Transverse colon (tissue), 4 donors: ENCODE data around the gene C1orf185. TPM values are rescaled to one million over a fixed set of nuclear protein-coding genes. Genes with fewer than 3 reads are reported as not detected.

Experiments used
- DNase-seq: peaks from one replicate; pipeline ENCODE4 v3.0.0-alpha.2; 2019
- H3K27ac ChIP-seq, 4 donors: fragments of 200-600 bp; sonication (generic); 2 replicates each; pipeline ENCODE4 v1.5.1; 2016 to 2018; ENCODE audit warnings: inconsistent platforms in 4 of 4
- H3K27me3 ChIP-seq: fragments of 200-600 bp; sonication (generic); 2 replicates; pipeline ENCODE4 v1.5.1; 2017; ENCODE audit warnings: inconsistent platforms
- H3K36me3 ChIP-seq, 4 donors: fragments of 200-600 bp; sonication (generic); 2 replicates each; pipeline ENCODE4 v1.5.1; 2017 to 2019; ENCODE audit warnings: inconsistent platforms in 4 of 4
- H3K4me1 ChIP-seq, 4 donors: fragments of 200-600 bp; sonication (generic); 2 replicates each; pipeline ENCODE4 v1.5.1; 2017 to 2020; ENCODE audit warnings: inconsistent platforms in 4 of 4
- H3K4me3 ChIP-seq, 4 donors: fragments of 200-600 bp; sonication (generic); 1 replicate in 1 of 4; 2 replicates in 3 of 4; pipeline versions ENCODE4 v1.5.1 to v1.6.1; 2017 to 2019; ENCODE audit warnings: inconsistent platforms in 4 of 4
- H3K9me3 ChIP-seq, 2 donors: fragments of 200-600 bp; sonication (generic); 2 replicates each; pipeline ENCODE4 v1.5.1; 2017 to 2019; ENCODE audit warnings: inconsistent platforms in 2 of 2
- EP300 ChIP-seq: sonication (generic); formaldehyde crosslinking; IDR thresholded peaks from one replicate; pipeline ENCODE4 v1.6.1; 2017; ENCODE audit warnings: antibody characterized with exemption, low read depth
- POLR2A ChIP-seq: fragments of 450-650 bp; IDR thresholded peaks from one replicate; pipeline ENCODE4 v1.6.1; 2016; ENCODE audit warnings: antibody characterized with exemption, mild to moderate bottlenecking, moderate library complexity
- POLR2AphosphoS5 ChIP-seq, 3 donors: sonication (generic); formaldehyde crosslinking; IDR thresholded peaks; one replicate each; pipeline ENCODE4 v1.6.1; 2016; ENCODE audit warnings: antibody characterized with exemption in 3 of 3
- WGBS, 2 donors: methylation state at CpG; one replicate each; pipeline ENCODE4 v1.1.5; 2018; ENCODE audit warnings: low coverage in 1 of 2; 5-methylcytosine and 5-hydroxymethylcytosine counted together
- in situ Hi-C, 4 donors: fragments of 200-750 bp; cut with MboI; loops; one replicate each; pipeline versions ENCODE4 v1.15.0 to v1.15.1; 2017; ENCODE audit warnings: low sequenced_read_pairs in 3 of 4, low pct_ligation_motif_present in 1 of 4, low pct_unique_long_range_greater_than_20kb in 1 of 4
- intact Hi-C: fragments of 100-400 bp; cut with DNase I; formaldehyde crosslinking; loops from one replicate; pipeline ENCODE4 v1.15.1; 2023; ENCODE audit warnings: low total_unique reads
- total RNA-seq, 4 donors: library from RNA; depleted of rRNA; stranded (reverse); fragments of >200 nt; gene quantifications; one replicate each; pipeline ENCODE4 v1.1.0, GENCODE V29; 2016
- TF ChIP-seq, protein P1 (sequence below), 5 experiments: fragments of 200-600 bp in 3 of 5; fragments of 450-650 bp in 2 of 5; sonication (generic) in 3 of 5; IDR thresholded peaks; 1 replicate in 2 of 5; 2 replicates in 3 of 5; pipeline ENCODE4 v1.5.1; 2016 to 2017; ENCODE audit warnings: antibody characterized with exemption in 5 of 5, inconsistent platforms in 3 of 5, mild to moderate bottlenecking in 2 of 5, moderate library complexity in 1 of 5

Gene C1orf185
- total RNA-seq, result not detected

DNA sequence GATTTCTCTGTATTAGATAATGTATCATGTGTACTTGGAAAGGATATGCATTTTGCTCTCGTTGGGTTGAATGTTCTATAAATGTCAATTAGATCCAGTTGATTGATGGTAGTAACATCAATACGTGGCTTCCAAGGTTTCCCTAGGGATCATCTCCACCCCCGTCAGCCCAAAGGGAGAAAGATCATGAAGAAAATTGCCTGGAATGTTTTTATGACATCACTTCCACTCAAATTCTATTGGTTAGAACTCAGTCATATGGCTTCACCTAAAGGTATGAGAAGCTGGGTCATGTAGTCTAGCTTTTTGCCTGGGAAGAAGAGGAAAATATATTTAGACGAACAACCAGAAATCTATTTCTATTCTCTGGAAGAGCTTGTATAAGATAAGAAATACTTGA lies at the start of gene C1orf185:
C1orf185 (plus strand) TSS at position 253 of the 400 bp plus-strand sequence; CDS start at position 259, 6 bp downstream.
- Histone ChIP-seq H3K9me3 (no peaks in the 10 kb centered on the region), H3K27ac (no peak within 1 kb of the TSS), H3K27me3 (peaks cover 5% of the 10 kb centered on the region), H3K36me3 (no peaks in the 10 kb centered on the region), H3K4me3 (no peak within 1 kb of the TSS), H3K4me1 (no peaks in the 10 kb centered on the region)
- in situ Hi-C loops, result no loop called here
- intact Hi-C loops, result no loop called here
- WGBS, 2 donors, result 44 to 48% methylated on average over 4 of the region's 4 CpGs
- TF ChIP-seq, protein P1, sequence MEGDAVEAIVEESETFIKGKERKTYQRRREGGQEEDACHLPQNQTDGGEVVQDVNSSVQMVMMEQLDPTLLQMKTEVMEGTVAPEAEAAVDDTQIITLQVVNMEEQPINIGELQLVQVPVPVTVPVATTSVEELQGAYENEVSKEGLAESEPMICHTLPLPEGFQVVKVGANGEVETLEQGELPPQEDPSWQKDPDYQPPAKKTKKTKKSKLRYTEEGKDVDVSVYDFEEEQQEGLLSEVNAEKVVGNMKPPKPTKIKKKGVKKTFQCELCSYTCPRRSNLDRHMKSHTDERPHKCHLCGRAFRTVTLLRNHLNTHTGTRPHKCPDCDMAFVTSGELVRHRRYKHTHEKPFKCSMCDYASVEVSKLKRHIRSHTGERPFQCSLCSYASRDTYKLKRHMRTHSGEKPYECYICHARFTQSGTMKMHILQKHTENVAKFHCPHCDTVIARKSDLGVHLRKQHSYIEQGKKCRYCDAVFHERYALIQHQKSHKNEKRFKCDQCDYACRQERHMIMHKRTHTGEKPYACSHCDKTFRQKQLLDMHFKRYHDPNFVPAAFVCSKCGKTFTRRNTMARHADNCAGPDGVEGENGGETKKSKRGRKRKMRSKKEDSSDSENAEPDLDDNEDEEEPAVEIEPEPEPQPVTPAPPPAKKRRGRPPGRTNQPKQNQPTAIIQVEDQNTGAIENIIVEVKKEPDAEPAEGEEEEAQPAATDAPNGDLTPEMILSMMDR (IDR thresholded peaks at IDR 0.05), result no peak
- TF ChIP-seq EP300 (no peak), POLR2AphosphoS5 (IDR thresholded peaks at IDR 0.05) (no peak), POLR2A (no peak)
- no peak for DNase-seq

DNA sequence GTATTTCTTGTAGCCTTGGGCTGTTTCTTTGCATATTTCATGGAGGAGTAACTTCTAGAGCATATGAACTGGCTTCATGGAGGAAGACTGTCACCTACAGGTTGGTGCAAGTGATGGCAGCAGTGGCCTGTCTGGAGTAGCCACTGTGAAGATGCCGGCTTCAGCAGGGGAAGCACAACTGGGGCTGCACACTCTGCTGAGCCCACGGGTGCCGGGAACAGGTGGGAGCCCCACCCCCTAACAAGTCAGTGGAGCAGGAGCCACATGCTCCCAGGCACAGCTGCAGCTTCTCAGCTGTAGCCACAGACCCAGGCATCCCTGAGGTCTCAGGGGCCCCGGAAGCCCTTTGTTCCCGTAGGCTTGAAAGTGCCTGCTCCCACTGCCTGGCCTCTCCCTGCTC lies 43.2 kb upstream of the C1orf185 start:
- Histone ChIP-seq H3K27ac (no peak overlapping the region), H3K9me3 (peaks cover 0 to 4% of the 10 kb centered on the region in 2 donors), H3K27me3 (peaks cover 4% of the 10 kb centered on the region), H3K4me1 (no peaks in the 10 kb centered on the region), H3K4me3 (no peak overlapping the region), H3K36me3 (no peaks in the 10 kb centered on the region)
- peak; percentile 13 for DNase-seq
- intact Hi-C loops (no loop called here), in situ Hi-C loops (no loop called here)
- 80% methylated on average over 5 of the region's 5 CpGs; no CpG with 5 or more reads in 1 of the 2 donors for WGBS, 2 donors
- TF ChIP-seq POLR2A (no peak), POLR2AphosphoS5 (IDR thresholded peaks at IDR 0.05) (no peak), EP300 (no peak)
- TF ChIP-seq, protein P1 (IDR thresholded peaks at IDR 0.05), result peak; percentile 35 to 68 (median 52)

DNA sequence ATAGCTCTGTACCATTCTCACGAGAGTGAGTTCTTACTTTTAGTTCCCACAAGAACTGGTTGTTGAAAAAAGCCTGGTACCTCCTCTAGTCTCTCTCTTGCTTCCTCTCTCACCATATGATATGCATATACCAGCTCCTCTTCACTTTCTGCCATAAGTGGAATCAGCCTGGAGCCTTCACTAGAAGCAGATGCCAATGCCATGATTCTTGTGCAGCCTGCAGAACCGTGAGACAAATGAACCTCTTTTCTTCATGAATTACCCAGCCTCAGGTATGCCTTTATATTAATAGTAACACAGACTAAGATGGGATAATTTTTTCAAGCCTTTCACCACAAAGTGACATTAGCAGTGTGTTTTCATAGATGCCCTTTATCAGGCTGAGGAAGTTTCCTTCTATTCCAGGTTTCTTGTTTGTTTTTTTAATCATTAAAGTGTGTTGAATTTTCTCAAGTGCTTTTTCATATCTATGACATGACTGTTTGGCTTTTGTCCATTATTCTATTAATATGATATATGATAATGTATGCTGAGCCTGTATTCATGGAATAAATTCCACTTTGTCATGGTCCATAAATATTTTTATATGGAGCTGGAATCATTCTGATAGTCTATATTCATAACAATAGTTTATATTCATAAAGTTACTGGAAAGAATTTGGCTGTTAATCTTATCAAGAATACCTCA lies 40.7 kb upstream of the C1orf185 start:
- DNase-seq, result no peak
- peaks cover 0 to 4% of the 10 kb centered on the region in 2 donors for H3K9me3 ChIP-seq
- H3K27me3 ChIP-seq, result peaks cover 4% of the 10 kb centered on the region
- no peak overlapping the region for H3K4me3 ChIP-seq
- WGBS, 2 donors, result 80 to 86% methylated on average over 2 of the region's 2 CpGs
- intact Hi-C loops (no loop called here), in situ Hi-C loops (no loop called here)
- TF ChIP-seq POLR2A, result no peak
- no peak for TF ChIP-seq POLR2AphosphoS5 (IDR thresholded peaks at IDR 0.05)
- TF ChIP-seq, protein P1 (IDR thresholded peaks at IDR 0.05), result no peak
- no peak for TF ChIP-seq EP300
- H3K36me3 ChIP-seq, result no peaks in the 10 kb centered on the region
- no peak overlapping the region for H3K27ac ChIP-seq
- no peaks in the 10 kb centered on the region for H3K4me1 ChIP-seq

DNA sequence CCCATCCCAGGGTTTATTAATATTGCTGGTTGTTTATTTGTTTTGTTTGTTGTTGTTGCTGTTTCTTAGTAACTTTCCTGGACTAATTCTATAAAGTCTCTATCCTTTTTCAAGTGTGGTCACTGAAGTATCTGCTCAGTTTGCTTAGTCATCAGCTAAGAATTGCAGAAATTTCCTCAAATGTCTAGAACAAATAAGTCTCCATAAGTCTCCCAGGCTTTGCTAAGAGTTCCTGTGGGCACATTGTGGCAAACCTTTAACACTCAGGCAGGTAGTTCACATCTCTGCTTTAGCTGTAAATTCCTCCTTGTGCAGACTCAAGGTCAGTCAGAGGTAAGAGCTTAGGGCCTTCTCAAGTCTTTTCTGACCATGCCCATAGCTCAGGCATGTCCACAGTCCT lies 38.9 kb upstream of the C1orf185 start:
- in situ Hi-C loops, result no loop called here
- Histone ChIP-seq H3K36me3 (no peaks in the 10 kb centered on the region), H3K27ac (no peak overlapping the region), H3K27me3 (no peaks in the 10 kb centered on the region), H3K4me3 (no peak overlapping the region), H3K9me3 (no peaks in the 10 kb centered on the region), H3K4me1 (no peaks in the 10 kb centered on the region)
- intact Hi-C loops, result no loop called here
- no peak for DNase-seq
- TF ChIP-seq POLR2A (no peak), POLR2AphosphoS5 (IDR thresholded peaks at IDR 0.05) (no peak), EP300 (no peak)

DNA sequence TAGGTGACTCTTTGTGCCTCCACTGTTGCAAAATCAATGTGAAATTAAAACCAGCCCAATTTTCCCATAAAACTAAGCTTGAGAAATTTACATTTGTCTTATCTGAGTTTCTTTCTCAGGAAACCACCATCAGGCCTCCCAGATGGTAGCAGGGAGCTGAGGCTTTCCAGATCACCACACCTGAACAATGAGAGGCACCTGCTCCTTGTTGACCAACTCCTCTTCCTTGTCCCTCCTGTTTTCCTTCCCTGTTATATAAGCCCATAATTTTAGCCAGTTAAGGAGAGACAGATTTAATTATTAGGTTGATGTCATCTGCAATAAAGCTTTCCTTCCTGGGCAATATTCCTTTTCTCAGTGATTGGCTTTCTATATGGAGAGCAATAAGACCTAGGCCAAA lies 32.0 kb upstream of the C1orf185 start:
- no peaks in the 10 kb centered on the region for H3K4me1 ChIP-seq
- no peaks in the 10 kb centered on the region for H3K9me3 ChIP-seq
- no peaks in the 10 kb centered on the region for H3K36me3 ChIP-seq
- TF ChIP-seq, protein P1 (IDR thresholded peaks at IDR 0.05), result no peak
- TF ChIP-seq POLR2A (no peak), EP300 (no peak), POLR2AphosphoS5 (IDR thresholded peaks at IDR 0.05) (no peak)
- intact Hi-C loops, result no loop called here
- no peak overlapping the region for H3K4me3 ChIP-seq
- no peak overlapping the region for H3K27ac ChIP-seq
- no peaks in the 10 kb centered on the region for H3K27me3 ChIP-seq
- in situ Hi-C loops, result no loop called here
- no peak for DNase-seq
